ENCODE data around the gene ABCC6.
"Not testable (repeated sequence)": the region's sequence is repeated elsewhere in the genome, so short reads cannot be mapped to it uniquely, and the experiment has no call there.

GRCh38 chr16:16237071-16237470 is 13.8 kb upstream of the ABCC6 start:
- not testable (repeated sequence) for TF ChIP-seq CTCF (IDR thresholded peaks at IDR 0.05; ENCODE audit: insufficient read depth, low read length, poor library complexity, severe bottlenecking); EZH2phosphoT487 (conservative IDR thresholded peaks at IDR 0.05; ENCODE audit: low read length)
